Measurements from ENCODE around the gene THUMPD1. TPM values are rescaled to one million over a fixed set of nuclear protein-coding genes. Genes with fewer than 3 reads are reported as not detected.
"Not testable (repeated sequence)": the region's sequence is repeated elsewhere in the genome, so short reads cannot be mapped to it uniquely, and the experiment has no call there.

Gene THUMPD1
- total and polyA plus RNA-seq, 2 of the 4 experiments (the other 2 are of a cell fraction), result 34.5 to 109 TPM

DNA sequence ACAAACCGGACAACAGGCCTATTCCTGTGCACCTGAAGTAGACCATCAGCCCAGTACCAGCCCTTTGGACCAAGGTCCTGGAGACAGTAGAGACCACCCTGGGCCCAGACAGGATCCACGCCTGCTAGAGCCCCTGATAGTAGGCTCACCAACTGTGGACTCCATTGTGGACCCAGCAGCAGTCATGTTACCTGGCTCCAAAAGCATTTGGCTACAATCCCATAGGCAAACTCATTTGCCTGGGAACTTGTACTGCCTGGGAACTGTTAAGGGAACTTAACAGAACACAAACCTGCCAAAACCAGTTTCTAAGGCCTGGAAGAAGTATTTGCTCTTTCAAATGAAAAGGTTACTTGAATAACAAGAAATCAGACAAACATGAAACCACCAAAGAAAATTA lies 34.2 kb downstream of the THUMPD1 start:
- intact Hi-C loops (cut with micrococcal nuclease), result no loop called here
- no TSS peak for BruUV-seq (replicated peaks)

DNA sequence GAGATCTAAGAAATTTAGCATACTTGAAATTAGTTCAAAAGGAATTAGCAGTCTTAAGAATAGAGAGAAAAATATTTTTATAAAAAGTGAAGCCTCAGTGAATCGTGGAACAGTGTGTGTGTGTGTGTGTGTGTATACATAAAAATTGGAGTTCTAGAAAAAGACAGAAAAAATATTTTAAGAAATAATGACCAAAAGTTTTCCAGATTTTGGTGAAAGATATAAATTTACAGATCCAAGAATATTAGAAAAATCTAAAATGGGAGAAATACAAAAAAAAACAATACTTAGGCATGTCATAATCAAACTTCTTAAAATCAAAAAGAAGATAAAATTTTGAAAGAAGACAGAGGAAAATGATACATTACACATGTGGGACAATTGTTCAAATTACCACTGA lies 35.6 kb downstream of the THUMPD1 start:
- ATAC-seq (ENCODE audit: low read depth); H2BK15ac ChIP-seq (ENCODE audit: low read depth, low read length); H3K18ac ChIP-seq (ENCODE audit: low read depth, low read length); H2BK120ac ChIP-seq (ENCODE audit: low read depth, low read length); H3K9me1 ChIP-seq (ENCODE audit: insufficient read depth, low read length); intact Hi-C loops (cut with micrococcal nuclease); H2BK20ac ChIP-seq (ENCODE audit: low read depth, low read length); H2BK5ac ChIP-seq (ENCODE audit: low read depth, low read length, poor library complexity, severe bottlenecking); H4K20me1 ChIP-seq (ENCODE audit: insufficient read depth, low read length); CTCF ChIA-PET; H4K8ac ChIP-seq (ENCODE audit: low read depth in 2 of 2, low read length in 2 of 2); H3K23ac ChIP-seq (ENCODE audit: low read depth, low read length); H4K91ac ChIP-seq (ENCODE audit: insufficient read depth, low read depth, low read length); H3K14ac ChIP-seq (replicated peaks; ENCODE audit: low read depth, low read length); H2AK9ac ChIP-seq (replicated peaks; ENCODE audit: low read depth, low read length, poor library complexity); H2AK5ac ChIP-seq (ENCODE audit: low read depth, low read length); DNase-seq; H3K4me3 ChIP-seq (ENCODE audit: insufficient read depth, low read depth, low read length); H3K4ac ChIP-seq (ENCODE audit: low read depth, low read length); H3K4me2 ChIP-seq (ENCODE audit: low read depth, low read length); H3K56ac ChIP-seq (ENCODE audit: extremely low read depth, insufficient read depth, low read length); dilution Hi-C loops (cut with HindIII; ENCODE audit: low sequenced_read_pairs, unreplicated experiment); H2AFZ ChIP-seq (replicated peaks; ENCODE audit: low read length, poor library complexity); H4K5ac ChIP-seq (ENCODE audit: low read depth, low read length); H3K9ac ChIP-seq (ENCODE audit: low read depth, low read length); H3K36me3 ChIP-seq (ENCODE audit: control insufficient read depth, insufficient read depth, low read length); in situ Hi-C loops (cut with MboI; ENCODE audit: low sequenced_read_pairs); POLR2A ChIA-PET (ENCODE audit: unreplicated experiment); H3K27me3 ChIP-seq (ENCODE audit: control insufficient read depth, insufficient read depth, low read length); H3K4me1 ChIP-seq (ENCODE audit: control insufficient read depth, insufficient read depth, low read length); H3K27ac ChIP-seq (ENCODE audit: insufficient read depth, low read length); BruUV-seq (replicated peaks); H3K9me3 ChIP-seq (ENCODE audit: control insufficient read depth, insufficient read depth, low read length); H3K79me1 ChIP-seq (ENCODE audit: low read depth in 1 of 2, low read length in 2 of 2): not testable (repeated sequence)
- WGBS, 2 experiments (ENCODE audit: extremely low coverage in 2 of 2, insufficient read length in 1 of 2), result no CpG with 5 or more reads among the region's 1 CpG

More for the DNA sequence above, 34.2 kb downstream of the THUMPD1 start:
- Histone ChIP-seq H3K23ac (ENCODE audit: low read depth, low read length) (no peak overlapping the region), H3K9ac (ENCODE audit: low read depth, low read length) (no peak overlapping the region), H4K8ac (ENCODE audit: low read depth in 2 of 2, low read length in 2 of 2) (no peak overlapping the region), H3K9me1 (ENCODE audit: insufficient read depth, low read length) (no peaks in the 10 kb centered on the region), H4K20me1 (ENCODE audit: insufficient read depth, low read length) (no peaks in the 10 kb centered on the region), H2BK5ac (ENCODE audit: low read depth, low read length, poor library complexity, severe bottlenecking) (no peak overlapping the region), H3K36me3 (ENCODE audit: control insufficient read depth, insufficient read depth, low read length) (no peaks in the 10 kb centered on the region), H3K4me2 (ENCODE audit: low read depth, low read length) (no peak overlapping the region), H3K27ac (ENCODE audit: insufficient read depth, low read length) (no peak overlapping the region), H3K4ac (ENCODE audit: low read depth, low read length) (no peak overlapping the region), H3K18ac (ENCODE audit: low read depth, low read length) (no peak overlapping the region), H2AFZ (replicated peaks; ENCODE audit: low read length, poor library complexity) (no peak overlapping the region), H3K4me3 (ENCODE audit: insufficient read depth, low read depth, low read length) (no peak overlapping the region), H3K14ac (replicated peaks; ENCODE audit: low read depth, low read length) (no peak overlapping the region), H2AK5ac (ENCODE audit: low read depth, low read length) (no peak overlapping the region), H3K27me3 (ENCODE audit: control insufficient read depth, insufficient read depth, low read length) (no peaks in the 10 kb centered on the region), H3K79me1 (ENCODE audit: low read depth in 1 of 2, low read length in 2 of 2) (no peaks in the 10 kb centered on the region), H4K5ac (ENCODE audit: low read depth, low read length) (no peak overlapping the region), H2BK120ac (ENCODE audit: low read depth, low read length) (no peak overlapping the region), H2AK9ac (replicated peaks; ENCODE audit: low read depth, low read length, poor library complexity) (no peak overlapping the region), H2BK20ac (ENCODE audit: low read depth, low read length) (no peak overlapping the region), H4K91ac (ENCODE audit: insufficient read depth, low read depth, low read length) (no peak overlapping the region), H2BK15ac (ENCODE audit: low read depth, low read length) (no peak overlapping the region), H3K56ac (ENCODE audit: extremely low read depth, insufficient read depth, low read length) (no peak overlapping the region), H3K4me1 (ENCODE audit: control insufficient read depth, insufficient read depth, low read length) (no peaks in the 10 kb centered on the region), H3K9me3 (ENCODE audit: control insufficient read depth, insufficient read depth, low read length) (no peaks in the 10 kb centered on the region)
- no peak for ATAC-seq (ENCODE audit: low read depth)
- no CpG with 5 or more reads among the region's 2 CpGs for WGBS, 2 experiments (ENCODE audit: extremely low coverage in 2 of 2, insufficient read length in 1 of 2)
- no peak for DNase-seq
- CTCF ChIA-PET, result no interaction called here
- in situ Hi-C loops (cut with MboI; ENCODE audit: low sequenced_read_pairs) (no loop called here), dilution Hi-C loops (cut with HindIII; ENCODE audit: low sequenced_read_pairs, unreplicated experiment) (no loop called here)
- TF ChIP-seq FOS (IDR thresholded peaks at IDR 0.05; ENCODE audit: low read depth, low read length), result no peak
- no peak for TF ChIP-seq CHD1 (IDR thresholded peaks at IDR 0.05; ENCODE audit: low read depth, low read length)
- TF ChIP-seq NFE2L2 (IDR thresholded peaks at IDR 0.05; ENCODE audit: low read depth, low read length), result no peak
- no peak for TF ChIP-seq MXI1 (IDR thresholded peaks at IDR 0.05; ENCODE audit: borderline replicate concordance, low read depth, low read length)
- no peak for TF ChIP-seq POLR2A (IDR thresholded peaks at IDR 0.05; ENCODE audit: low read depth, low read length)
- TF ChIP-seq CEBPB (IDR thresholded peaks at IDR 0.05; ENCODE audit: low read depth, low read length), result no peak
- TF ChIP-seq, protein P1, sequence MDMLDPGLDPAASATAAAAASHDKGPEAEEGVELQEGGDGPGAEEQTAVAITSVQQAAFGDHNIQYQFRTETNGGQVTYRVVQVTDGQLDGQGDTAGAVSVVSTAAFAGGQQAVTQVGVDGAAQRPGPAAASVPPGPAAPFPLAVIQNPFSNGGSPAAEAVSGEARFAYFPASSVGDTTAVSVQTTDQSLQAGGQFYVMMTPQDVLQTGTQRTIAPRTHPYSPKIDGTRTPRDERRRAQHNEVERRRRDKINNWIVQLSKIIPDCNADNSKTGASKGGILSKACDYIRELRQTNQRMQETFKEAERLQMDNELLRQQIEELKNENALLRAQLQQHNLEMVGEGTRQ (IDR thresholded peaks at IDR 0.05; ENCODE audit: low read depth, low read length), result no peak
- POLR2A ChIA-PET (ENCODE audit: unreplicated experiment), result no interaction called here
